HPDE6-E6E7 (cell line): Measurements from ENCODE around the gene PLEKHG3.

Experiments
- DNase-seq: peaks from one replicate; pipeline ENCODE4 v3.0.0; 2011; ENCODE audit warnings: missing footprints; ENCODE audit errors: extremely low spot score

PLEKHG3 gene

GRCh38 chr14:64725879-64726584 lies 21.8 kb downstream of the PLEKHG3 start:
- DNase-seq = no peak

DNA sequence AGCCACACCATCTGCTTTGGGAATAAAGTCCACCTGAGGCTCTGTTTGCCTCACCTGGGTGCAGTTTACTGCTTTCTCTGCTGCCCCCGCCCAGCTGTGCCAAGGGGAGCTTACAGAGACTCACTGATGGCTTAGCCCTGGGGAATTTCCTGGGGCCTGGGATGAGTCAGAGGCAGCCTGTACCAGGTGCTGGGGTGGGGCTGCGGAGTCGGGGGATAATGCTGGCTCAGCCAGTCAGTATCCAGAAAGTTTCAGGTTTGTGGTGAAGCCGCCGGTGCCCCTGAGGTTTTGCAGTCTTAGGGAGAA lies 22.3 kb downstream of the PLEKHG3 start:
- peak; percentile 98 for DNase-seq

DNA sequence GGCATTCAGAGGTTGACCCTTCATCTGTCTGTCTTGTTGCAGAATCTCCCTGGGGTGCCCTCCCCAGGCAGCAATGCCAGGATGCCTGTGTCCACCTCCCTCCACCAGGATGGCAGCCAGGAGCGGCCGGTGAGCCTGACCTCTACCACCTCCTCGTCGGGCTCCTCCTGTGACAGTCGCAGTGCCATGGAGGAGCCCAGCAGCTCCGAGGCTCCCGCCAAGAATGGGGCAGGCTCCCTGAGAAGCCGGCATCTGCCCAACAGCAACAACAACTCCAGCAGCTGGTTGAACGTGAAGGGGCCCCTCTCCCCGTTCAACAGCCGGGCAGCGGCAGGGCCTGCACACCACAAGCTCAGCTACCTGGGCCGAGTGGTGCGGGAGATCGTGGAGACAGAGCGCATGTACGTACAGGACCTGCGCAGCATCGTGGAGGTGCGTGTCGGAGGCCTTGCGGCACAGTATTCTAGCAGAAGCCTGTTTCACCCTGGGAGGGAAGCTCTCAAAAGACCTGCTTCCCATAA lies 23.4 kb downstream of the PLEKHG3 start:
- no peak for DNase-seq

GRCh38 chr14:64728106-64728505 lies 23.9 kb downstream of the PLEKHG3 start:
- no peak for DNase-seq

- no peak for DNase-seq
Measured at GRCh38 chr14:64728856-64729255, 24.6 kb downstream of the PLEKHG3 start.

DNA sequence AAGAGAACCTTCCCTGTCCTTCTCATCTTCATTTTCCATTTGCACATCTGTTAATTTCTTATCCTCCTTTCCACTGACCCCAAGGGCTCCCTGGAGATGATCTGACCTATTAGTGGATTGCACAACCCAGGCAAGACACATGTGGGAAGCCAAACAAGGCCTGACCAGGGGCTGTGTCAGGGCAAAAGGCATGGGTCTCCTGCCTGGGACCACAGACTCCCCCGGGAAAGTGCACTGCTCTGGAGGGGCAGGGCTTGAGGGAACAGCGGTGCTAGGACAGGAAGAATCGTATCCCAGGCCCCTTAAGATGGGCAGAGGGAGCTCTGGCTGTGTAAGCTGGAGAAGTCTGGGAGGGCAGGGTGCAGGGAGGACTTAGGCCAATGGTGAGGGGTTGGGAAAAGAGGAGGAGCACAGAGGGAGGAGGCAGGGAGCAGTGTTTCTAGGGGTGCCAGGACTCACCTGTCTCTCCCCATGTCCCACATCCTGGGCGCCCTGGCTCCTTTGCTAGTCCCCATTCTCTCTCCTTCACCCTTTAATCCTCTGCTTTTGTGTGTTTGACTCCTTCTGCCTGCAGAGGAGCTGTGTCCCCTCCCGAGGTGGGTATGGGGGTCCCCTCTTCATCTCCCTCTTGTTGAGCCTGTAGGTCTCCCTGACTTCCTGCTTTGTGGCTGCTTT lies 25.3 kb downstream of the PLEKHG3 start:
- no peak for DNase-seq

GRCh38 chr14:64730061-64730440 lies 25.8 kb downstream of the PLEKHG3 start:
- no peak for DNase-seq

- DNase-seq = no peak
Measured at GRCh38 chr14:64730681-64731080, 26.5 kb downstream of the PLEKHG3 start.

DNA sequence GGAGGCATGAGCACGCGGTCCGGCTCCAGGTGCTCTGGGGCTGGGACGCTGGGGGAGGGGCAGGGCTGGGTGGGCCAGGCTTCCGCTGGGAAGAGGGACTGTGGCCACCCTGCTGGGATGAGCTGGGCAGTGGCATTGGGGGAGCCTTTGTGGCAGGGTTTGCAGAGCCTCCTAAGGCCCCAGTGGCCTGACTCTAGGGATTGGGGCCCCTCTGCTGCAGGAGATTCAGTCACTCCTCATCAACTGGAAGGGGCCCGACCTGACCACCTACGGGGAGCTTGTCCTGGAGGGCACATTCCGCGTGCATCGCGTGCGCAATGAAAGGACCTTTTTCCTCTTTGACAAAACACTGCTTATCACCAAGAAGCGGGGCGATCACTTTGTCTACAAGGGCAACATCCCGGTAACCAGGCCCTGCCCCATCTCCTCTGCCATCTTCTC lies 26.9 kb downstream of the PLEKHG3 start:
- no peak for DNase-seq

DNA sequence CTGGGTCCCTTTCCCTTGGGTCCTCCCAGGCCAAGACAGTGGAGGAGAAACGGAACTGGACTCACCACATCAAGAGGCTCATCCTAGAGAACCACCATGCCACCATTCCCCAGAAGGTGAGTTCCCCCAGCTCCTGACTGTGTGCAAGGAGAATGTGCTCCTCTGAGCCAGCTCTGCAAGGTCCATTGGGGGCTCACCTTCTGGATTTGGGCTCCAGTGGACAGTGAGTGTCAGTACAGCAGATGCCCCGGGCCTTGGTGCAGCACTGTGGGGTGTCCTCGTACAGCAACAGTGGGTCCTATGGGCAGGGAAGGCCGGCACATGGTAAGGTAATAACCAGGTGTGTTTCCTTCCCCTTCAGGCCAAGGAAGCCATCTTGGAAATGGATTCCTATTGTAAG lies 27.8 kb downstream of the PLEKHG3 start:
- no peak for DNase-seq

GRCh38 chr14:64732536-64733120 lies 28.4 kb downstream of the PLEKHG3 start:
- no peak for DNase-seq

DNA sequence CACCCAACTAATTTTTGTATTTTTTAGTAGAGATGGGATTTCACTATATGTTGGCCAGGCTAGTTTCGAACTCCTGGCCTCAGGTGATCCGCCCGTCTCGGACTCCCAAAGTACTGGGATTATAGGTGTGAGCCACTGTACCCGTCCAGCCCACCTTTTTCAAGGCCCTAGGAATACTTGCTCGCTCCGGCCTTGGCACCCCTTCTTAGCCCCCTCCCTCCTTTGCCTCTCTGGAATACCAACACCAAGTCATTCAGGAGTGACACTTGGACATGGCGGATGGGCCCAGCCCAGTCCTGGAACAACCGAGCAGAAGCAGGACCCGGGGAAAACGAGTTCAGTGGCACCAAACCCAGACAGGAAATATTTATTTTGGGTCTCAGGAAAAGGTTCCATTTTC lies 29.1 kb downstream of the PLEKHG3 start:
- no peak for DNase-seq

DNA sequence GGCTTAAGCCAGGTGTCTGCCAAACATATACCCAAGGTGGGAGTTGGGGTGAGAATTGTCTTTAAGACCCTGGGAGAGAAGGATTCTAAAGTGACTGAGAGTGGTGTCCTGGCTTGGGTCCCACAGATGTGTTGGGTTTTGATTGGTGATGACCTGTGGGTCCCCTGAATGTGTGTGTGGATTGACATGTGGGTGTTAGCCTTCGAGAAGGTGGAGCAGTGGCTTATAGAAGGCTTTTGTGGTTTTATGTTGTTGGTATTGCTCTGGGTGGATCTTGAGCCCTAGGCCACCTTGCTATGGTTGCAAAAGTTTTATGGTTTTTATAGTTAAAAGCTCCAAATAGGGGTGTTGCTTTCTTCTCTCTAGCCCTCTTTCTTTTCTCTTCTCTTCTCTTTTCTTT lies 29.7 kb downstream of the PLEKHG3 start:
- DNase-seq = no peak

GRCh38 chr14:64734990-64735389 lies 30.8 kb downstream of the PLEKHG3 start:
- no peak for DNase-seq

DNA sequence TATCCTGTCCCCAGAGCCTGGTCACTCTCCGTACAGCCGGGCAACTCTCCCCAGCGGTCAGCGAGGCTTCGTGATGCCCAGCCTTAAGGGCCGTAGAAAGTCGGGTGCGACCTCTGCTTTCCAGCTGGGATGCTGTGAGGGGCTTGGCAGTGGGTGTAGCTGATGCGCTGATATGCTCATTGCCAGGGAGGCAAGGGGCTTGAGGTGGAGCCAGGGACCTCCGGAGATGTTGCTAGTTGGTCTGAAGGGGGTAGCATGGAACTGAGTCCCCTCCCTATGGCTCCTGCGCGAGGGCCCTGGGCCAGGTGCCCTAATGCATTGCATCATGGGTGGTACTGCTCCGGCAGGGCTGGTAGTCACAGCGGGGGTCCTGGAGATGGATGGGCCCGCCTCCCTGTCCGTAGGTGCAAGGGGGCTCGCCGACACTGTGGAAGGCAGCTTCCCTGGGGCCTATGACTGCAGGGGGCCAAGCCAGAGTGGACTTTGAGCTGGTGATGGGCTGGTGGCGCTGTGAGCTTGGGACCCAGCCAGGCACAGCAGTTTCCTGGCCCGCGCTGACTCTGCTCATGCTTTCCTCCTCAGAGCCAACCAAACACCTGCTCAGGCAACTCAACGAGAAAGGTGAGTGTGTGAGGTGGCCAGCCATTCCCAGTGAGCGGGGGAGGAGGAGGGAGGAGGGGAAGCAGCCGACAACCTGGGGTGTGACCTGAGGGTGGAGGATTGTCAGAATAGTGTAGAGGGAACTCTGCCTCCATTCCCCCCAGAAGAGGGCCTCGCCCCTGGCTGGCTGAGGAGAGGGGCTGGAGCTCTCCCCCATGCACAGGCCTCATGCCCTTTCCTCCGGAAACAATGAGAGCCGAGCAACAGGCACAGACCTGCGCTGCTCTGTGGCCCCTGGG lies 32.3 kb downstream of the PLEKHG3 start:
- no peak for DNase-seq

DNA sequence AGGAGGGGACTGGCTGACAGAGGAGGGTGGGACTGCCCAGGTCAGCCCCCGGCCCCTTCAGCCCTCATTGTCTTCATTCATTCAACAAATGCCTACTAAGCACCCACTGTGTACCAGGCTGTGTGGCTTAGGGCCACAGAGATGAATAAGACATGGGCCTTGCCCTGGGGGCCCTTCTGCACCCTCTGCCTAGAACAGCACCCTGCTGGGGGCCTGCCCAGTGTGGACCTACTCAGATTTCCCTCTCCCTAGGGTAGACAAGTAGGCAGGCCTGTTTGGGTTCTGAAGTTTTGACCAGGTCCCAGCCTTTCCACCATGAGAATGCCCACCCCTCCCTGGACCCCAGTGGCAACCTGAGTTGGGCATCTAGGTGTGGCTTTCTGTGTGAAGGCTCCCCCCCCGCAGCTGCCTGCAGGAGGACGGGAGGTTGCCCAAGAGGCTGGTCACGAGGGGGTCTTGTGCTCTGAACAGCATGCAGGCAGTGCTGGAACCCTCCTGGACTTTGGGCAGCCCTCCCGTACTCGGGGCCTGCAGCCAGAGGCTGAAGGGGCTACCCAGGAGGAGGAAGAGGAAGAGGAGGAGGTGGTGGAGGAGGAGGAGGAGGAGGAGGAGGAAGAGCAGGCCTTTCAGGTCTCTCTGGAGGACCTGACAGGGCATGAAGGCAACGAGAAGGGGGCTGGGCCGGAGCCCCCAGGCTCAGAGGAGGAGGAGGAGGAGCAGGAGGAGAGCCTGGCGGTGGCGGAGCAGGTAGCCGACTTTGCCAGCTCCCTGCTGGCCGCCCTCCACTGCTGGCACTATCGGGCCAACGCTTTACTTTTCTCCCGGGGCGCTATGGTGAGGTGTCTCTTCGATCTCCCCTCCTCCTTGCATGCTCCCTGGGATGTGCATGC lies 33.4 kb downstream of the PLEKHG3 start:
- DNase-seq = no peak

GRCh38 chr14:64738281-64738804 lies 34.1 kb downstream of the PLEKHG3 start:
- no peak for DNase-seq

- no peak for DNase-seq
Measured at GRCh38 chr14:64741200-64741599, 37.0 kb downstream of the PLEKHG3 start.

- no peak for DNase-seq
Measured at GRCh38 chr14:64741961-64742360, 37.7 kb downstream of the PLEKHG3 start.

DNA sequence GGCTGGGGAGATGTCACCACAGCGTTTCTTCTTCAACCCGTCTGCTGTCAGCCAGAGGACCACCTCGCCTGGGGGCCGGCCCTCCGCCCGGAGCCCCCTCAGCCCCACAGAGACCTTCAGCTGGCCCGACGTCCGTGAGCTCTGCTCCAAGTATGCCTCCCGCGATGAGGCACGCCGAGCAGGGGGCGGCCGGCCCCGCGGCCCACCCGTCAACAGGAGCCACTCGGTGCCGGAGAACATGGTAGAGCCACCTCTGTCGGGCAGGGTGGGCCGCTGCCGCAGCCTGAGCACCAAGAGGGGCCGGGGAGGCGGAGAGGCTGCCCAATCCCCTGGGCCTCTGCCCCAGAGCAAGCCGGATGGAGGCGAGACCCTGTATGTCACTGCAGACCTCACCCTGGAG lies 38.8 kb downstream of the PLEKHG3 start:
- DNase-seq = no peak
